CD8-positive, alpha-beta memory T cell (primary cell): ENCODE data around the gene SNX7. TPM values are rescaled to one million over a fixed set of nuclear protein-coding genes. Genes with fewer than 3 reads are reported as not detected.
A peak's percentile ranks its signal among the peaks of the same experiment; 100 is the strongest.

Source experiments
- CTCF ChIA-PET: fragments of 350-600 bp; sonication (Branson Sonifier 250); formaldehyde crosslinking; loops from one replicate; lab custom pipeline; 2021; ENCODE audit warnings: antibody characterized with exemption; lab: Charles Lee
- POLR2A ChIA-PET: fragments of 350-600 bp; sonication (Branson Sonifier 250); formaldehyde crosslinking; loops from one replicate; lab custom pipeline; 2021; ENCODE audit warnings: antibody characterized with exemption; lab: Charles Lee
- DNase-seq, 5 donors: peaks; one replicate each; pipeline versions ENCODE4 v3.0.0 to v3.0.0-alpha.2; 2020 to 2022; ENCODE audit warnings: mixed read lengths in 1 of 5
- H3K27ac ChIP-seq: one replicate; pipeline ENCODE4 v1.7.0; 2013; ENCODE audit warnings: low read depth, mild to moderate bottlenecking, low read length, moderate library complexity
- H3K27me3 ChIP-seq: 2 replicates; pipeline ENCODE4 v1.7.0; 2013; ENCODE audit warnings: low read length, mild to moderate bottlenecking; ENCODE audit not compliant: insufficient read depth, poor library complexity, severe bottlenecking
- H3K36me3 ChIP-seq: 2 replicates; pipeline ENCODE4 v1.7.0; 2013; ENCODE audit warnings: mild to moderate bottlenecking, low read length, moderate library complexity; ENCODE audit not compliant: insufficient read depth
- H3K4me1 ChIP-seq: 2 replicates; pipeline ENCODE4 v1.7.0; 2013; ENCODE audit warnings: mild to moderate bottlenecking, low read length, moderate library complexity; ENCODE audit not compliant: insufficient read depth
- H3K4me3 ChIP-seq: 2 replicates; pipeline ENCODE4 v1.7.0; 2013; ENCODE audit warnings: mild to moderate bottlenecking, low read length
- H3K9me3 ChIP-seq: 2 replicates; pipeline ENCODE4 v1.7.0; 2013; ENCODE audit warnings: mild to moderate bottlenecking, low read length
- H3K27ac Mint-ChIP-seq, 8 donors: one replicate each; pipeline ENCODE4 v1.8.0; 2020 to 2021; ENCODE audit warnings: mixed read lengths in 8 of 8, mild to moderate bottlenecking in 6 of 8, inconsistent platforms in 3 of 8, moderate library complexity in 3 of 8
- H3K27me3 Mint-ChIP-seq, 2 donors: one replicate each; pipeline ENCODE4 v1.8.0; 2020 to 2021; ENCODE audit warnings: mixed read lengths in 2 of 2, mild to moderate bottlenecking in 1 of 2, moderate library complexity in 1 of 2
- H3K36me3 Mint-ChIP-seq, 3 donors: one replicate each; pipeline ENCODE4 v1.8.0; 2020 to 2021; ENCODE audit warnings: mixed read lengths in 3 of 3, inconsistent platforms in 1 of 3, mild to moderate bottlenecking in 1 of 3
- H3K4me1 Mint-ChIP-seq, 3 donors: one replicate each; pipeline ENCODE4 v1.8.0; 2020 to 2021; ENCODE audit warnings: mixed read lengths in 3 of 3, inconsistent platforms in 1 of 3, mild to moderate bottlenecking in 1 of 3
- H3K4me3 Mint-ChIP-seq, 7 donors: one replicate each; pipeline ENCODE4 v1.8.0; 2020 to 2021; ENCODE audit warnings: mixed read lengths in 7 of 7, mild to moderate bottlenecking in 6 of 7, moderate library complexity in 4 of 7, inconsistent platforms in 2 of 7
- H3K9me3 Mint-ChIP-seq, 5 donors: one replicate each; pipeline ENCODE4 v1.8.0; 2020 to 2022; ENCODE audit warnings: mixed read lengths in 5 of 5, mild to moderate bottlenecking in 3 of 5, moderate library complexity in 2 of 5, inconsistent platforms in 1 of 5
- polyA plus RNA-seq: library from polyadenylated mRNA; unstranded; fragments of 300-500 nt; fragmentation: Illumina TruSeq; gene quantifications from one replicate; pipeline ENCODE4 v1.2.3, GENCODE V29; 2021
- total RNA-seq, 2 experiments: library from RNA; stranded (reverse); gene quantifications; one replicate each; pipeline ENCODE4 v1.2.3, GENCODE V29; 2021

Gene SNX7
- under 1 TPM in 1 of 2 experiments, not detected in 1; 0.11 TPM for total RNA-seq
- polyA plus RNA-seq = 1.3 TPM

- H3K4me3 ChIP-seq = peak within 1 kb of the TSS; percentile 45
- peaks cover 4% of the 10 kb centered on the region for H3K27me3 ChIP-seq
- H3K27ac Mint-ChIP-seq = peak within 1 kb of the TSS in 1 of 8 donors; percentile 81
- peaks cover 5% of the 10 kb centered on the region for H3K4me1 ChIP-seq
- CTCF ChIA-PET = no interaction called here
- H3K27ac ChIP-seq = no peak within 1 kb of the TSS
- H3K9me3 Mint-ChIP-seq = peaks cover 0 to 7% (median 0%) of the 10 kb centered on the region in 5 donors
- H3K9me3 ChIP-seq = no peaks in the 10 kb centered on the region
- no peaks in the 10 kb centered on the region for H3K36me3 Mint-ChIP-seq
- peak in 1 of 5 donors; percentile 6 for DNase-seq
- peaks cover 31 to 50% of the 10 kb centered on the region in 2 donors for H3K27me3 Mint-ChIP-seq
- POLR2A ChIA-PET = no interaction called here
- H3K4me3 Mint-ChIP-seq = peak within 1 kb of the TSS; percentile 64 to 88 (median 84)
- peaks cover 16 to 19% (median 18%) of the 10 kb centered on the region in 3 donors for H3K4me1 Mint-ChIP-seq
- H3K36me3 ChIP-seq = no peaks in the 10 kb centered on the region
Observed at GRCh38 chr1:98661544-98662355, at the start of gene SNX7. Gene SNX7, plus strand, starts transcription at chr1:98661721. Its CDS starts 11 bp downstream, at chr1:98661732.

- H3K4me1 Mint-ChIP-seq = no peaks in the 10 kb centered on the region
- Histone ChIP-seq H3K4me1 (no peaks in the 10 kb centered on the region), H3K36me3 (no peaks in the 10 kb centered on the region), H3K27ac (no peak overlapping the region), H3K9me3 (no peaks in the 10 kb centered on the region), H3K27me3 (no peaks in the 10 kb centered on the region), H3K4me3 (no peak overlapping the region)
- no peak overlapping the region for H3K4me3 Mint-ChIP-seq
- ChIA-PET POLR2A (no interaction called here), CTCF (no interaction called here)
- H3K36me3 Mint-ChIP-seq = no peaks in the 10 kb centered on the region
- H3K27me3 Mint-ChIP-seq = no peaks in the 10 kb centered on the region
- peaks cover 2 to 32% (median 7%) of the 10 kb centered on the region in 5 donors for H3K9me3 Mint-ChIP-seq
- DNase-seq = no peak
- no peak overlapping the region for H3K27ac Mint-ChIP-seq
Observed at GRCh38 chr1:98637316-98637715, 24.2 kb upstream of the SNX7 start.

DNA sequence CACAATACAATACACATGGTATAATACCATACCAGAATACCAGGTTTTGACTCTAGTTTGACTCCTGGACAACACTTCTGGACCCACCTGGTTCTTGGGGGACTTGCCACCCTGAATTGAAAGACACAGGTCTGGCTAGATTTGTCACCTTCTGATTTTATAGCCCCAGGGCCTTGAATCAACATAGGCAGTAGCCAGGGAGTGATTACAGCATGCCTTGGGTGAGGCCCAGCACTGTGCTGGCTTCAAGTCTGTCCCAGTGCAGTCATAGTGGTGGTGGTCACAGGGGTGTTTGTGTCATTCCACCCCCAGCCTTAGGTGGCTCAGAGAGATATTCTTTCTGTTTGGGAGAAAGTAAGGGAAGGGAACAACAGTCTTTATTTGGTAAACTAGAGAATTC, 23.3 kb upstream of the SNX7 start:
- Histone ChIP-seq H3K27me3 (no peaks in the 10 kb centered on the region), H3K36me3 (no peaks in the 10 kb centered on the region), H3K27ac (no peak overlapping the region), H3K4me1 (no peaks in the 10 kb centered on the region), H3K4me3 (no peak overlapping the region), H3K9me3 (no peaks in the 10 kb centered on the region)
- H3K9me3 Mint-ChIP-seq = peaks cover 2 to 35% (median 7%) of the 10 kb centered on the region in 5 donors
- DNase-seq = no peak
- H3K27ac Mint-ChIP-seq = no peak overlapping the region
- POLR2A ChIA-PET = no interaction called here
- no peaks in the 10 kb centered on the region for H3K4me1 Mint-ChIP-seq
- CTCF ChIA-PET = no interaction called here
- no peak overlapping the region for H3K4me3 Mint-ChIP-seq
- H3K36me3 Mint-ChIP-seq = no peaks in the 10 kb centered on the region
- no peaks in the 10 kb centered on the region for H3K27me3 Mint-ChIP-seq

DNA sequence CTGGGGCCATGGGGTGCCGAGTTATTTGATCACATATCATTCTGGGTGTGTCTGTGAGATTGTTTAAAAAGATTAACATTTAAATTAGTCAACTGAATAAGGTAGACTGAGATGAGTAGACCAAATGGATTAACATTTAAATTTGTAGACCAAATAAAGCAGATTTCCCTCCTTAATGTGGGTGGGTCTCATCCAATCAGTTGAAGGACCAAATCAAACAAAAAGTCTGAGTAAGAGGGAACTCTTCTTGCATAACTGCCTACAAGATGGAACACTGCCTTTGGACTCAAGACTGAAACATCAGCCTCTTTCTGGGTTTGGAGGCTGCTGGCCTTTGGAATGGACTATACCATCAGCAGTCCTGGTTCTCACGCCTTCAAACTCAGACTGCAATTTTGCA, 17.0 kb upstream of the SNX7 start:
- H3K27me3 Mint-ChIP-seq = no peaks in the 10 kb centered on the region
- CTCF ChIA-PET = no interaction called here
- H3K36me3 ChIP-seq = no peaks in the 10 kb centered on the region
- no peaks in the 10 kb centered on the region for H3K9me3 ChIP-seq
- H3K9me3 Mint-ChIP-seq = peaks cover 0 to 31% (median 5%) of the 10 kb centered on the region in 5 donors
- H3K4me3 ChIP-seq = no peak overlapping the region
- no peaks in the 10 kb centered on the region for H3K27me3 ChIP-seq
- POLR2A ChIA-PET = no interaction called here
- no peak overlapping the region for H3K4me3 Mint-ChIP-seq
- no peak for DNase-seq
- H3K4me1 ChIP-seq = no peaks in the 10 kb centered on the region
- H3K27ac Mint-ChIP-seq = no peak overlapping the region
- no peaks in the 10 kb centered on the region for H3K4me1 Mint-ChIP-seq
- H3K27ac ChIP-seq = no peak overlapping the region
- H3K36me3 Mint-ChIP-seq = no peaks in the 10 kb centered on the region

GRCh38 chr1:98651116-98651632, 10.3 kb upstream of the SNX7 start:
- no peak overlapping the region for H3K27ac Mint-ChIP-seq
- no peaks in the 10 kb centered on the region for H3K4me1 Mint-ChIP-seq
- no peaks in the 10 kb centered on the region for H3K9me3 Mint-ChIP-seq
- no peak for DNase-seq
- H3K36me3 ChIP-seq = no peaks in the 10 kb centered on the region
- ChIA-PET CTCF (no interaction called here), POLR2A (no interaction called here)
- H3K4me3 ChIP-seq = no peak overlapping the region
- H3K27me3 ChIP-seq = no peaks in the 10 kb centered on the region
- H3K27ac ChIP-seq = no peak overlapping the region
- no peaks in the 10 kb centered on the region for H3K36me3 Mint-ChIP-seq
- no peaks in the 10 kb centered on the region for H3K9me3 ChIP-seq
- H3K4me3 Mint-ChIP-seq = no peak overlapping the region
- no peaks in the 10 kb centered on the region for H3K4me1 ChIP-seq
- no peaks in the 10 kb centered on the region for H3K27me3 Mint-ChIP-seq

DNA sequence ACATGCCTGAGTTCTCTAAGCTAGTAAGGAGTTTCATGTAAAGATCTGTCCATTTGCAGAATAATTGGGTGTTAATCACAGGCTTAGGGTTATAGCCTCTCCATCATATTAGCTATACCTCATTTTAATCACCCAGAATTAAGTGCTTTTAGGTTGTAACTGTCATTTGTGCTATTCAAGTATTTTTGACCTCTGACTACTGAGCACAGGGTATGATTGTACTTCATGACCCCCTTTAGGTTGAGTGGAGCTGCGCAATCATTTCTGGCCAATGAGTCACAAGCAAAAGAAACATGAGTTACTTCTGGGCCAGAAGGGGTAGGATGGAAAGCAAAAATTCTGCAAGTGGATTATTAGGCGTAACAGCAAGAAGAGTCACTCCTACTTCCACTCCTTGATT, 8.4 kb upstream of the SNX7 start:
- POLR2A ChIA-PET = no interaction called here
- Mint-ChIP-seq H3K9me3 (peaks cover 0 to 2% (median 0%) of the 10 kb centered on the region in 5 donors), H3K4me1 (no peaks in the 10 kb centered on the region), H3K27ac (no peak overlapping the region), H3K4me3 (no peak overlapping the region), H3K27me3 (no peaks in the 10 kb centered on the region), H3K36me3 (no peaks in the 10 kb centered on the region)
- Histone ChIP-seq H3K4me3 (no peak overlapping the region), H3K27me3 (no peaks in the 10 kb centered on the region), H3K9me3 (no peaks in the 10 kb centered on the region), H3K4me1 (no peaks in the 10 kb centered on the region), H3K27ac (no peak overlapping the region), H3K36me3 (no peaks in the 10 kb centered on the region)
- CTCF ChIA-PET = no interaction called here
- DNase-seq = no peak

DNA sequence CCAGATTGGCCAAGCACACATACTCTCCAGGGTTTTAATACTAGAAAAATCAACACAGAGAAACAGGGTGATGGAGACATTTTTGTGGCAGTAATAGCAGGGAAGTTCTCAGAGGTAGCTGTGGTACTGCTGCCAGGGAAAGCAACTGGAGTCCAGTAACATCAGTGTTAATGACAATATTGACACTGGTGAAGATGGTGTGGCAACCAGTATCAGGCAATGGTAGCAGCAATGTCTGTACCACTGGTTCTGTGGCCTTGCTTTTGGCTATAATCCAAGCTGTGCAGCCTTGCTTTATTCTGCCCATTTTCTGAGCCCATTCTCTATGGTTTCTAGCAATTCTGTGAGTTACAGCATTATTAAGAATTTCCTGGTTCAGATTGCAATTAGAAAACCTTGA, 1.6 kb upstream of the SNX7 start:
- DNase-seq = no peak
- Histone ChIP-seq H3K9me3 (no peaks in the 10 kb centered on the region), H3K27me3 (peaks cover 4% of the 10 kb centered on the region), H3K27ac (no peak overlapping the region), H3K4me3 (no peak overlapping the region), H3K36me3 (no peaks in the 10 kb centered on the region), H3K4me1 (peaks cover 5% of the 10 kb centered on the region)
- no peak overlapping the region for H3K4me3 Mint-ChIP-seq
- H3K9me3 Mint-ChIP-seq = peaks cover 0 to 7% (median 0%) of the 10 kb centered on the region in 5 donors
- H3K4me1 Mint-ChIP-seq = peaks cover 16 to 19% (median 18%) of the 10 kb centered on the region in 3 donors
- peaks cover 29 to 42% of the 10 kb centered on the region in 2 donors for H3K27me3 Mint-ChIP-seq
- no peak overlapping the region for H3K27ac Mint-ChIP-seq
- CTCF ChIA-PET = no interaction called here
- no peaks in the 10 kb centered on the region for H3K36me3 Mint-ChIP-seq
- POLR2A ChIA-PET = no interaction called here

DNA sequence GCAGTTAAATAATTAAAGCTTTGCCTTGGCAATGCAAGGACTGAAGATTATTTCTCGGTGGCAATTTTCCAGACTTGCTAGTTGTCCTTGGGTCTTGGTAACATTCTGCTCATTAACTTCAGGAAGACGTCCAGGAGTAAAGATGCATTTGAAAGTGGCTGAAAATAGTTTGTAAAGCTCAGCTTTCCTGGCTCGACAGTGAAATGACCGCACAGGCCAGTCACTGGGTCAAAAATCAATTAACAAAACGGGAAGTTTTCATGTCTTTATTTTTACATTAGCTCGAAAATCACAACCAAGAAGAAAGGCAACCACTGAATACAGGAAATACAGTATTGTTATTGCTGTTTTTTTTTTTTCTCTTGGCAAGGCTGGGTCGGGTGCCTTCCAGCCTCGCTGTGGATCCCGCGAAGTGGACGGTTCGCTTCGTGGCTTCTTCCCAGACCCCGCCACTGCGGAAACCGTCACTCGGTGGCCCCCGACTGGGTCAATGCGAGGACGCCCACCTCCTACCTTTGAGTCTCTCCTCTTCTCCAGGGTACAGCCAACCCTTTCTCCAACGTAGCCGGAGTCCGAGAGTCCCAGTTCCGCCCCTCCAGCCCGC, 479 bp upstream of the SNX7 start:
- CTCF ChIA-PET = no interaction called here
- peaks cover 0 to 7% (median 0%) of the 10 kb centered on the region in 5 donors for H3K9me3 Mint-ChIP-seq
- H3K4me1 Mint-ChIP-seq = peaks cover 16 to 19% (median 18%) of the 10 kb centered on the region in 3 donors
- Histone ChIP-seq H3K4me3 (no peak overlapping the region), H3K27me3 (peaks cover 4% of the 10 kb centered on the region), H3K4me1 (peaks cover 5% of the 10 kb centered on the region), H3K36me3 (no peaks in the 10 kb centered on the region), H3K27ac (no peak overlapping the region), H3K9me3 (no peaks in the 10 kb centered on the region)
- DNase-seq = no peak
- H3K4me3 Mint-ChIP-seq = peak overlapping the region; percentile 41 to 77 (median 61)
- POLR2A ChIA-PET = no interaction called here
- H3K27ac Mint-ChIP-seq = no peak overlapping the region
- H3K27me3 Mint-ChIP-seq = peaks cover 31 to 45% of the 10 kb centered on the region in 2 donors
- no peaks in the 10 kb centered on the region for H3K36me3 Mint-ChIP-seq
